ENCODE measurements around the gene CDC5L.

DNA sequence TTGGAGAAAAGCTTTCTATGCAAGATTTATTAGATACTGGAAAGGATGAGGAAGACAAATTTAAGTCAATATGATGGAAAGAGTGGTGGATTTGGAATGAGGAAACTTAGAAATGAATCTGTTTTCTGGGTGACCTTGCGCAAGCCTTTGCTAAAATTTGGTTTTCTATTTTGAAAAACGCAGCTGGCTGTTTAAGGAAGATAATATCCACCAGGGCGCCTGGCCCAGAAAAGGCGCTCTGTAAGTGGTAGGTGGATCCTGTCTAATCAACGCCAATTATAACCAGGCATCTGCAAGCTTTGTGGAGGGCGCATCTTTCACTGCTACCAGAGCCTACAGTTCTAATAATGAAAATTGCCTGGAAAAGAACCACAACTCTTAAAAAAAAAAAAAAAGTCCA, 45.5 kb upstream of the CDC5L start:
- no peak for TF ChIP-seq CTCF (conservative IDR thresholded peaks at IDR 0.05; ENCODE audit: low read length)
- TF ChIP-seq EZH2phosphoT487 (IDR thresholded peaks at IDR 0.05; ENCODE audit: borderline replicate concordance), result no peak
